Renal pelvis (tissue), 4 donors: ENCODE data around the gene LHFPL3. TPM values are rescaled to one million over a fixed set of nuclear protein-coding genes. Genes with fewer than 3 reads are reported as not detected.
"Not testable (repeated sequence)": the region's sequence is repeated elsewhere in the genome, so short reads cannot be mapped to it uniquely, and the experiment has no call there.

Source experiments
- DNase-seq: peaks from one replicate; pipeline ENCODE4 v3.0.0-alpha.2; 2013
- polyA plus RNA-seq, 3 donors: library from polyadenylated mRNA; unstranded; fragments of 120-200 nt; gene quantifications; one replicate each; pipeline ENCODE4 v1.2.1, GENCODE V29; 2013; ENCODE audit not compliant: insufficient read length in 3 of 3

LHFPL3 gene
- polyA plus RNA-seq, 3 donors: 4.6 to 9.1 (median 6.2) TPM

DNA sequence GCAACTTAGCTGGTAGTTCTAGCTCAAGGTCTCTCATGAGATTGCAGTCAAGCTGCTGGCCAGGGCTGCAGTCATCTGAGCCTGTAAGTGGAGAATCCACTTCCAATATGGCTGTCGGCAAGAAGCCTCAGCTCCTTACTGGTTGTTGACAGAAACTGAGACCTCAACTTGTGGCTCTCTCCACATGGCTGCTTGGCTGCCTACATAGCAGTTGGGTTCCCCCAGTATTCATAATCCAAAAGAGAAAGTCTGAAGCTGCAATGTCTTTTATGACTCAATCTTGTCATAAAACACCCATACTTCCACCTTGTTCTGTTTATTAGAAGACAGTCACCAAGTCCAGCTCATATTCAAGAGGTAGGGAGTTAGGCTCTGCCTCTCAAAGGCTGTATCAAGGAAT, 350.7 kb downstream of the LHFPL3 start:
- DNase-seq: no peak

DNA sequence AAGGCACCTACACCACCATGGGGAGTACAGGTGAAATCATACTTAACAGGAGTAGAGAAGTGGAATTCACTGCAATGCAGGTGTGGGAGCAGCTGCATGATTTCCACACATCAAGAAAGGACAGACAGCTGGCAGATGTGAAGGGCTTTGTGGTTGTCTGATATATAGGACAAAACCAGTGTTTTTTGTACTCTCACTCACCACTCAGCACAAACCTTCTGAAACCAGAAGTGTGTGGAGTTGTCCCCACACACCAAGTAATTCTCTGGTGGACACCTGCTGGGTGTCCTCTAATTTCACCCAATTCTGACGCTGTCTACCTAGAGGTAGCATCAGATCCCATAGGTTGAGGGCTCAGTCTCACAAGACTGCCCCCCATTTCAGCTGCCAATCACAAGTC, 357.9 kb downstream of the LHFPL3 start:
- DNase-seq: no peak

- no peak for DNase-seq
These were observed 366.3 kb downstream of the LHFPL3 start for GRCh38 chr7:104694710-104695109.

- no peak for DNase-seq
These were observed 367.2 kb downstream of the LHFPL3 start for GRCh38 chr7:104695563-104695962.

GRCh38 chr7:104700336-104700735, 371.9 kb downstream of the LHFPL3 start:
- no peak for DNase-seq

DNA sequence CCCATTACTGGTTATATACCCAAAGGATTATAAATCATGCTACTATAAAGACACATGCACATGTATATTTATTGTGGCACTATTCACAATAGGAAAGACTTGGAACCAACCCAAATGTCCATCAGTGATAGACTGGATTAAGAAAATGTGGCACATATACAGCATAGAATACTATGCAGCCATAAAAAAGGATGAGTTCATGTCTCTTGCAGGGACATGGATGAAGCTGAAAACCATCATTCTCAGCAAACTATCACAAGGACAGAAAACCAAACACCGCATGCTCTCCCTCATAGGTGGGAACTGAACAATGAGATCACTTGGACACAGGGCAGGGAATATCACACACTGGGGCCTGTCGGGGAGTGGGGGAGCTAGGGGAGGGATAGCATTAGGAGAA, 392.6 kb downstream of the LHFPL3 start:
- not testable (repeated sequence) for DNase-seq

DNA sequence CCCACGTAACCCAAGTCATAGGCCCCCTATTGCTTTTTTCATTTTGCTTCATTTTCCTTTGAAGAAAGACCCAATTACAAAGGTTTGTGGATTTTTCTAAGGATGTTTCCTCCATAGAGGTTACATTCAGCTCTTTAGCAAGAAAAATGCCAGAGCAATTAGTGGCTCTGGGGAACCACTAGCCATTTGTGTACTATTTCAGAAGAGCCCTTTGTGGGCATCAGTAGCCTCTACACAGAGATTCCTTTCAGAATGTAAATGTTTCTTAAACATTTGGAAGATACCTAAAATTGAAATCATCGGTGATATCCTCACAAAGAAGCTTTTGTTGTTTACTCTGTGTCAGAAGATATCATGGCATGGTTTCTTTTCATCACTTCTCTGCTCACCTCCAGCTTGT, 394.6 kb downstream of the LHFPL3 start:
- no peak for DNase-seq

DNA sequence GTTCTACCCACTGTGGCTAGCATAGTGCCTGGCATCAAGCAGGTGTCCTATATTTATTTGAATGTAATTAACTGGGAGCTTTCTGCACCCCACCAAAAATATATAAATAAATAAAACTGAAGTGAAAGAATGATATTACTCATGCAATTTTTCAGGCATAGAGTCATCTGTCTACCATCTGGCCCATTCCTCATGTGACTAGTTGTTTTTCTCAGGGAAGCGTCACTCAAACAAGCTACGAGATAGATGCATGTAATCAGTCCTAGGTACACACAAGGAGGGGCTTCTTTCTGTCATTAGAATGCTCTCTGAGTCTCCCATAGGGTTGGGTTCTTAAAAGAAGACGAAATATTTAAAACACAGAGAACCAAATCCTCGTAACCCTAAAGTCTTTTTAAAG, 430.1 kb downstream of the LHFPL3 start:
- DNase-seq: no peak

GRCh38 chr7:104761892-104762291, 433.5 kb downstream of the LHFPL3 start:
- DNase-seq: no peak

- DNase-seq: no peak
These were observed 438.7 kb downstream of the LHFPL3 start for GRCh38 chr7:104767113-104767512.

DNA sequence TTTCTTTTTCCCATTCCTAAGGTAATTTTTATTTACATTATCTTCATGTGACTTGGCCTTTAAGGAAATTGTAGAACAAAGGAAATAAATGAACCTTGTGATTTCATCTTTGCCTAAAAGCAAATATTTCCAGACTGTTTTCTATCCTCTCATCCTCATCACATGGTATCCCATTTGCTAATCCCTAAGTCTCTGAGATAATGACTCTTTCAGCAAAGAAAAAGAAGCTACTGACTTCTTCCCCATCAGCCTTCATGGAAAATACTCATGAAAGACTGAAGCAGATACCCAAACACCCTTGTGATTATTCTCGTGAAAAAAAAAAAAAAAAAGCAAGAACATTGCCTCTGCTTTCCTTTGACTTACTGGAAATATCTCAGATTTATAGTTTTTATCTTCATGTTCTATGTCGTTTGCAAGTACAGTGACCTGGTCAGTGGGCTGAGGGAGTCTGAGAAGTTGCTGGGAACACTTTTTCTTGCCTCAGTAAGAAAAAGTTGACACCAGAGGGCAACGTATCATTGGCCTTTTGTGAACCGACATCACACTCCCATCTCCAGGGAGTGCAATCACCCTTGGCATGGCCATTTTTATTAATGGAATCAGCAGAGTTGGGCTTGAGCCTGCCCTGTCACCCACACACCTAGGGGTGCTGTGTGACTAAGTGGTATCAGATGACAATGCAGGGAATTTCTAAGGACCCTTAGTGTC, 439.6 kb downstream of the LHFPL3 start:
- DNase-seq: no peak

DNA sequence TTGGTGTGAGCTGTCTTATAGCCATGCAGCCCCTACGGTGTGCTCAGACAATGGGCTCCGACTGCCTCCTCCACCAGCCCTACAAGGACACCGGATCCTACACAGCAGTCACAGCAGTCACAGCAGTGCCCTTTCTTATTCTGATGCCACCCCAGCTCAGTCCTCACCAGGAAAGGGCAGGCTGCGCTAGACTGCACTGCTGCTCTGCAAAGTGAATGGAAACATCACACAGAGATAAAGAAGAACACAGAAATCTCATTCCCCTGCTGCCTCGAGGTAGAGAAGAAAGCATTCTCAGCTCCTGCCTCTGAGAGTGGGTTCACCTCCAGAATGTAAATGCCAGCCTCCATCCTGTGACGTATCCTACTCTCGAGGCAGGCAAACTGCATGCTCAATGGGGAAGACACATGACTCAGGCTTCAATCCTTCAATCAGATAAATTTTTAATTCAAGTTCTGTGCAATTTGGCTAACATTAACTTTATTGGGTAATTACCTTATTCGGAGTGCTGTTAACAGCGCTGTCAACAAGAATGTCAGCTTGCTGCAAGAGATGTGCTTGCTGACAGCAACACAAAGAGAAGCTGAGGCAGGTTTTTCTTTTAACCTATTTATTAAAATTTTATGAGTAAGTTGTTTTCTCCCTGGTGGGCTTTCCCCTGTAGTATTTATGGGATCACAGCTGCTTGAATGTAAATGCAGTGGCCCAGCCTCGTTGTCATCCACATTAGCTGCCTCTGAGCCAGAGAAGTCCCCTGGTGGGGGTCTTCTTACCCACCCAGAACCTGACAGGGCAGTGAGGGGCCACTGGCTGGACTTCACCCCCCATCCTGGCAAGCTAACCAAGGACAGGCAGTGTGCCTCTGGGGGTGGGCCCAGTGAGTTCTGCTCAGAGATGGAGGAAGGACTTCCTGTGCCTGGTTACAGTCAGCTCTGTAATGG, 444.3 kb downstream of the LHFPL3 start:
- DNase-seq: no peak

GRCh38 chr7:104773796-104774195, 445.4 kb downstream of the LHFPL3 start:
- no peak for DNase-seq

- DNase-seq: no peak
These were observed 447.1 kb downstream of the LHFPL3 start for GRCh38 chr7:104775531-104775930.

DNA sequence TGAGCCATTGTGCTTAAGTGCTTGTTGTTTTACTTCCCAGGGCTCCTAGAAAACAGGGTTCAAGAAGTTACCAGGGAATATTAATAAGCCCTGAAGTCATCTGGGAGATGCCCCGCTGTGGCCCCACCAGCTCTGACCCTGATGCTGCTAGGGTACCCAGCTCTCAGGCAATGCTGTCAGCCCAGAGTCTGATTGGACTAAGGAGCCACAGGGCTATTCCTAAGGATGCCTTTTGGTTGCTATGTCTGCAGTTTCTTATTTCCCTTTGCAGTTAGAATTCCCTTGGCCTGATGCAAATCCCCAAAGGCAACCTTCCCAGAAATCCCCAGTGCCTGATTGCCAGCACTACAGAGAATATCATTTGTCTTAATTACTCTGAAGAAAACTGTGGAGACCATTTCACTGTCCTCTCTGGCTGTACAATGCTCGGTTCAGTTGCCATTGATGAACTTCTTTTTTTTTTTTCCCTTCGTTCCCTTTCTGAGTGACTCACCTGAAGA, 448.9 kb downstream of the LHFPL3 start:
- DNase-seq: no peak

DNA sequence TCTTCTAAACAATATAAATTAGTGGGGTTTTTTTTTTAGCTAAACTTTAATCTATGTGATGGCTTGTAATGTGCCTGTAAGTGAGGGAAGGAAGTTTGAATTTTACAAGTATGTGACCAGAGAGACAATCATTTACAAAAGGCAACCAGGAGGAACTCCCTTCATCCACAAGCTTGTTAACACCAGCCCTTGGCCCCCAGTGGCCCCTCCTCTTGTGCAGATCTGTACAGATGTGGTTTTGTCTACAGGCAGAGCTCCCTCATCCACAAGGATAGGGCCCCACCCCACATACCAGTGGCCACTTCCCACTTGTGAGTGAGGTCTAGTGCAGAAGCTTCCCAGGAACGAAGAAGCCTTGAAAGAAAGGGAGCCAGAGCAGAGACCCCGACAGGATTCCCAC, 451.5 kb downstream of the LHFPL3 start:
- DNase-seq: no peak

DNA sequence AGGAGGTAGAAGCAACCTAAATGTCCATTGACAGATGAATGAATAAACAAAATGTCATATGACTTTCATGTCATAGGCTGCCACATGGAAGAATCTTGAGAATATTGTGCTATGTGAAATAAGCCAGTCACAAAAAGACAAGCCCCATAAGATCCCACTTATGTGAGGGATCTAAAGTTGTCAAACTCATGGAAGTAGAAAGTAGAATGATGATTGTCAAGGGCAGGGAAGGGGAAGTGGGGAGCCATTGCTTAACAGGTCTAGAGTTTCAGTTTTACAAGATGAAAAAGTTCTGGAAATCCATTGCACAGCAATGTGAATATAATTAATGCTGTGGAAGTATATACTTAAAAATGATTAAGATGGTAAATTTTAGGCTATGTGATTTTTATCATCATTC, 456.3 kb downstream of the LHFPL3 start:
- DNase-seq: no peak

- no peak for DNase-seq
These were observed 461.4 kb downstream of the LHFPL3 start for GRCh38 chr7:104789780-104790179.

DNA sequence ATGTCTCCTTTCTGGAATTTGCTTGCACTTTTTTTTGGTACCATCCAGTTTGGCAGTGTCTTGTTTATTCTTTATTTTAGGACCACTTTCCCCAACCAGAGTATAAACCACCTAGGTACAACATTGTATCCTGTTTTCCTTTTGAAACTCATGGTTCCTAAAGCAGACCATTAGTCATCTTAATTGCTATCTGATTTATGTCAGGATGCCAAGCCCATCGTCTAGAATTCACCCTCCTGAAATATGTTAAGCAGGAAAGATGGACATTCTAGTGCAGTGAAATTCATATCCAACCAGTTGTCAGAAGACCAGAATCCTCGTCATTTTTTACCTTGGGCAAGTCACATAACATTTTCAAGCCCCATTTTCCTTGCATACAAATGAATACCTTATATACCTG, 462.0 kb downstream of the LHFPL3 start:
- DNase-seq: no peak

GRCh38 chr7:104791080-104791479, 462.7 kb downstream of the LHFPL3 start:
- no peak for DNase-seq

- DNase-seq: no peak
These were observed 464.7 kb downstream of the LHFPL3 start for GRCh38 chr7:104793066-104793465.

DNA sequence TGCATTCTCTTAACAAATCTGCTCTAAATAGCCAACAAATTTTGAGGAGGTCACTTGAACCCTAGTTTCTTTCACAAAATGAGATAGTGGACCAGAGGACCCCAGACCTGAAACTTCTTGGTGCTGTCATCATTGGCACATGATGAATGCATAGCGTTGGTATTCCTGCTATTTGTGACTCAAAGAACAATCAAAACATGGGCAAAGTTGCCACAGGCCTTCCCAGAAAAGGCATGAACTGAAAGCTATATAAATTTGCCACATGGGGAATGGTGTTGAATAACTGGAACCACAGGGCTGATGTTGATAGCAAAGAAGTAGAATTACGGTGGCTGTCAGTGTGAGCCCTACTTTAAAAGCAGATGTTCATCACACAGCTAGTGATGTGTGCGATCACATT, 465.8 kb downstream of the LHFPL3 start:
- DNase-seq: no peak

DNA sequence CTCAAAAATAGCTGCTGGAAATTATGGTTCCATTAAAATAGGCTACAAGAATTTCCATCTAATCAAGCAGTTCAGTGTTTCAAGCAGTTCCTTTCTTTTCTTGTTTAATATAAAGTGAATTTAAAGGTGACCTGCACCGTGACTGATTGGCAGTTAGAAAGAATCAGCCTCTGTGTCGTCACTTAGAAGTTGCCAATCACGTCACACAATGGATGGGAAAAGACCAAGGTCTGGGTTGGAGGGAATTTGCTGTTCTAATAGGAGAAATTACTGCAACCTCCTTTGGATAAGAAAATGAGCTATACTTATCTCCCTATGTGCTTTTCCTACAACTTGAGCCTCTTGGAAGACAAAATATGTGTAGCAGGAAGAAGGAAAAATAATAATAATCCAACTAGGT, 466.2 kb downstream of the LHFPL3 start:
- DNase-seq: no peak
